ENCODE results near the gene SPCS1.

Gene SPCS1

DNA sequence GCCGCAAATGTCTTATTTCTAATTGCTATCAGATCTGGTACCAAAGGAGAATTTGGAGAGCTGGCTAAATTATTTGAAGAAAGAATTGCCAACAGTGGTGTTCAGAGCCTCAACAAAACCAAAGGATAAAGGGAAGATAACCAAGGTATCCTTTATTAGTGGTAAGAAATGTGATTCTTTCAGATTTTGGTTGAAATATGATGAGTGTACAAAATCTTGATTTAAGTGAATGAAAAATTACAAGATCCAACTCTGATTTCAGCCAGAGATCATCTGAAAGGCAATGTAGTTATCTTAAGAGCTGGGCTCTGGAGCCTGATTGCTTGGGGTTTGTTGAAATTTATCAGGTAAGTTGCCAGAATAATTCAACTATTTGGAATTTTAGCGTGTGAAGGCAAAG is 15.3 kb upstream of the SPCS1 start:
- TF ChIP-seq ZC3H10 (CRISPR knock-in tag; IDR thresholded peaks at IDR 0.05) (no peak), ESRRG (CRISPR knock-in tag; IDR thresholded peaks at IDR 0.05) (no peak), PPARA (CRISPR knock-in tag; IDR thresholded peaks at IDR 0.05; ENCODE audit: borderline replicate concordance) (no peak), ZFP3 (CRISPR knock-in tag; IDR thresholded peaks at IDR 0.05) (no peak), TOX (CRISPR knock-in tag; IDR thresholded peaks at IDR 0.05; ENCODE audit: borderline replicate concordance) (no peak), SNAI2 (CRISPR knock-in tag; IDR thresholded peaks at IDR 0.05) (no peak), ISL1 (CRISPR knock-in tag; IDR thresholded peaks at IDR 0.05) (no peak), OSR1 (CRISPR knock-in tag; IDR thresholded peaks at IDR 0.05) (no peak), ZNF565 (CRISPR knock-in tag; conservative IDR thresholded peaks at IDR 0.05; ENCODE audit: low read depth) (no peak), RARB (CRISPR knock-in tag; IDR thresholded peaks at IDR 0.05) (no peak), ZNF8 (CRISPR knock-in tag; IDR thresholded peaks at IDR 0.05) (no peak), ZFP30 (CRISPR knock-in tag; IDR thresholded peaks at IDR 0.05) (no peak), BACH2 (CRISPR knock-in tag; IDR thresholded peaks at IDR 0.05; ENCODE audit: borderline replicate concordance) (no peak)
- TF ChIP-seq, protein P1, sequence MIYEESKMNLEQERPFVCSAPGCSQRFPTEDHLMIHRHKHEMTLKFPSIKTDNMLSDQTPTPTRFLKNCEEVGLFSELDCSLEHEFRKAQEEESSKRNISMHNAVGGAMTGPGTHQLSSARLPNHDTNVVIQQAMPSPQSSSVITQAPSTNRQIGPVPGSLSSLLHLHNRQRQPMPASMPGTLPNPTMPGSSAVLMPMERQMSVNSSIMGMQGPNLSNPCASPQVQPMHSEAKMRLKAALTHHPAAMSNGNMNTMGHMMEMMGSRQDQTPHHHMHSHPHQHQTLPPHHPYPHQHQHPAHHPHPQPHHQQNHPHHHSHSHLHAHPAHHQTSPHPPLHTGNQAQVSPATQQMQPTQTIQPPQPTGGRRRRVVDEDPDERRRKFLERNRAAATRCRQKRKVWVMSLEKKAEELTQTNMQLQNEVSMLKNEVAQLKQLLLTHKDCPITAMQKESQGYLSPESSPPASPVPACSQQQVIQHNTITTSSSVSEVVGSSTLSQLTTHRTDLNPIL (CRISPR knock-in tag; IDR thresholded peaks at IDR 0.05; ENCODE audit: low read depth) = no peak
- TF ChIP-seq, protein P2, sequence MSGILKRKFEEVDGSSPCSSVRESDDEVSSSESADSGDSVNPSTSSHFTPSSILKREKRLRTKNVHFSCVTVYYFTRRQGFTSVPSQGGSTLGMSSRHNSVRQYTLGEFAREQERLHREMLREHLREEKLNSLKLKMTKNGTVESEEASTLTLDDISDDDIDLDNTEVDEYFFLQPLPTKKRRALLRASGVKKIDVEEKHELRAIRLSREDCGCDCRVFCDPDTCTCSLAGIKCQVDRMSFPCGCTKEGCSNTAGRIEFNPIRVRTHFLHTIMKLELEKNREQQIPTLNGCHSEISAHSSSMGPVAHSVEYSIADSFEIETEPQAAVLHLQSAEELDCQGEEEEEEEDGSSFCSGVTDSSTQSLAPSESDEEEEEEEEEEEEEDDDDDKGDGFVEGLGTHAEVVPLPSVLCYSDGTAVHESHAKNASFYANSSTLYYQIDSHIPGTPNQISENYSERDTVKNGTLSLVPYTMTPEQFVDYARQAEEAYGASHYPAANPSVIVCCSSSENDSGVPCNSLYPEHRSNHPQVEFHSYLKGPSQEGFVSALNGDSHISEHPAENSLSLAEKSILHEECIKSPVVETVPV (CRISPR knock-in tag; IDR thresholded peaks at IDR 0.05) = no peak
- TF ChIP-seq, protein P3, sequence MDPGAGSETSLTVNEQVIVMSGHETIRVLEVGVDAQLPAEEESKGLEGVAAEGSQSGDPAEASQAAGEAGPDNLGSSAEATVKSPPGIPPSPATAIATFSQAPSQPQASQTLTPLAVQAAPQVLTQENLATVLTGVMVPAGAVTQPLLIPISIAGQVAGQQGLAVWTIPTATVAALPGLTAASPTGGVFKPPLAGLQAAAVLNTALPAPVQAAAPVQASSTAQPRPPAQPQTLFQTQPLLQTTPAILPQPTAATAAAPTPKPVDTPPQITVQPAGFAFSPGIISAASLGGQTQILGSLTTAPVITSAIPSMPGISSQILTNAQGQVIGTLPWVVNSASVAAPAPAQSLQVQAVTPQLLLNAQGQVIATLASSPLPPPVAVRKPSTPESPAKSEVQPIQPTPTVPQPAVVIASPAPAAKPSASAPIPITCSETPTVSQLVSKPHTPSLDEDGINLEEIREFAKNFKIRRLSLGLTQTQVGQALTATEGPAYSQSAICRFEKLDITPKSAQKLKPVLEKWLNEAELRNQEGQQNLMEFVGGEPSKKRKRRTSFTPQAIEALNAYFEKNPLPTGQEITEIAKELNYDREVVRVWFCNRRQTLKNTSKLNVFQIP (CRISPR knock-in tag; IDR thresholded peaks at IDR 0.05; ENCODE audit: borderline replicate concordance, low read depth) = no peak
- TF ChIP-seq, protein P4, sequence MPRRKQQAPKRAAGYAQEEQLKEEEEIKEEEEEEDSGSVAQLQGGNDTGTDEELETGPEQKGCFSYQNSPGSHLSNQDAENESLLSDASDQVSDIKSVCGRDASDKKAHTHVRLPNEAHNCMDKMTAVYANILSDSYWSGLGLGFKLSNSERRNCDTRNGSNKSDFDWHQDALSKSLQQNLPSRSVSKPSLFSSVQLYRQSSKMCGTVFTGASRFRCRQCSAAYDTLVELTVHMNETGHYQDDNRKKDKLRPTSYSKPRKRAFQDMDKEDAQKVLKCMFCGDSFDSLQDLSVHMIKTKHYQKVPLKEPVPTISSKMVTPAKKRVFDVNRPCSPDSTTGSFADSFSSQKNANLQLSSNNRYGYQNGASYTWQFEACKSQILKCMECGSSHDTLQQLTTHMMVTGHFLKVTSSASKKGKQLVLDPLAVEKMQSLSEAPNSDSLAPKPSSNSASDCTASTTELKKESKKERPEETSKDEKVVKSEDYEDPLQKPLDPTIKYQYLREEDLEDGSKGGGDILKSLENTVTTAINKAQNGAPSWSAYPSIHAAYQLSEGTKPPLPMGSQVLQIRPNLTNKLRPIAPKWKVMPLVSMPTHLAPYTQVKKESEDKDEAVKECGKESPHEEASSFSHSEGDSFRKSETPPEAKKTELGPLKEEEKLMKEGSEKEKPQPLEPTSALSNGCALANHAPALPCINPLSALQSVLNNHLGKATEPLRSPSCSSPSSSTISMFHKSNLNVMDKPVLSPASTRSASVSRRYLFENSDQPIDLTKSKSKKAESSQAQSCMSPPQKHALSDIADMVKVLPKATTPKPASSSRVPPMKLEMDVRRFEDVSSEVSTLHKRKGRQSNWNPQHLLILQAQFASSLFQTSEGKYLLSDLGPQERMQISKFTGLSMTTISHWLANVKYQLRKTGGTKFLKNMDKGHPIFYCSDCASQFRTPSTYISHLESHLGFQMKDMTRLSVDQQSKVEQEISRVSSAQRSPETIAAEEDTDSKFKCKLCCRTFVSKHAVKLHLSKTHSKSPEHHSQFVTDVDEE (CRISPR knock-in tag; IDR thresholded peaks at IDR 0.05) = no peak
- no peak for ATAC-seq

DNA sequence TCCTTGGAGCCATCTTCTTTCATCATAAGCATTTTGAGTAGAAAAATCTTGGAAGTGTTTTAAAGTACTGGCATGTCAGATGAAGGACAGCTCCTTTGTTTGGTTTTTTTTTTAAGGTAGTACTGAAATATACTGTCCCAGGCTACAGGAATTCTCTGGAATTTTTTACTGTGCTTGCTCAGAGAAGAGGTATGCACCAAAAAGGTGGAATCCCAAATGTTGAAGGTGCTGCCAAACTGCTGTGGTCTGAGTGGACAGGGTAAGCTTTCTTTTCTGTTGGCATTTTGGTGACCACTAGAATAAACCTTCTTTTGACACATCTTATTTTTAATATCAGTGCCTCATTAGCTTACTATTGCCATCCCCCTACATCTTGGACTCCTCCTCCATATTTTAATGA is 12.8 kb upstream of the SPCS1 start:
- no peak; the same call in 2 of the 3 replicates for ATAC-seq
- no peak for TF ChIP-seq ESRRG (CRISPR knock-in tag; IDR thresholded peaks at IDR 0.05)
- TF ChIP-seq ZFP3 (CRISPR knock-in tag; IDR thresholded peaks at IDR 0.05) = no peak
- TF ChIP-seq, protein P3 (CRISPR knock-in tag; IDR thresholded peaks at IDR 0.05; ENCODE audit: borderline replicate concordance, low read depth) = no peak
- no peak for TF ChIP-seq ZFP30 (CRISPR knock-in tag; IDR thresholded peaks at IDR 0.05)
- TF ChIP-seq CSDC2 (CRISPR knock-in tag; IDR thresholded peaks at IDR 0.05) = no peak
- TF ChIP-seq GLIS3 (CRISPR knock-in tag; IDR thresholded peaks at IDR 0.05) = no peak
- TF ChIP-seq ARNTL (CRISPR knock-in tag; IDR thresholded peaks at IDR 0.05; ENCODE audit: borderline replicate concordance, low read depth) = no peak
- TF ChIP-seq ZC3H10 (CRISPR knock-in tag; IDR thresholded peaks at IDR 0.05) = no peak
- TF ChIP-seq PPARA (CRISPR knock-in tag; IDR thresholded peaks at IDR 0.05; ENCODE audit: borderline replicate concordance) = no peak

DNA sequence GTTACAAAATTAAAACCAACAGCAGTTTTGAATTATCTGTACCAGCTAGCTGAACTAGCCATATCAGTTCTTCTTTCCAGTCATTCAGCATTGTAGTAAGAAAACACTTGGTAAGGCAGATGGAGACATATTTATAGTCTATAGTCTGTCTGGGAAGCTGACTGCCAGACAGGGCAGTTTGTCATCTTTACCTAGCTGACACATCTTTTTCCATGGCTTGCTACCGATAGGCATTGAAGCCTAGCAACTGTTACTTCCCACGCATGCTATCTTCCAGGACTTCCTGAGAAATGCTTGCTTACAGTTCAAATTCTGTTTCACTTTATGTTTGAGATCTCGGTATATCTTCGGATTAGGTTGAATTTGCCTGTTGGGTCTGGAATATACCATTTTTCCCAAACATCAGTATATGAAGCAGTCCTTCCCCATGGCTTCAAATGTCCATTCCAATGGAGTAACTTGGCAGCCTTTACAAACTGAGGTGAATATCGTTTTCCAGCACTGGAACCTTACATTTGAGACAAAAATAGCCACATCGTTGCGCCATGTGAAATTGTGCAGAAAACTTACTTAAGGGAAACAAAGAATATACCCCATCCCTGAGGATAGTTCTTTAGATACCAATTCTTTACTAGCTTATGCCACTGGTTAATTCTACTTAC is 11.2 kb upstream of the SPCS1 start:
- no peak for ATAC-seq
- no peak for TF ChIP-seq ARNTL (CRISPR knock-in tag; IDR thresholded peaks at IDR 0.05; ENCODE audit: borderline replicate concordance, low read depth)
- no peak for TF ChIP-seq RARB (CRISPR knock-in tag; IDR thresholded peaks at IDR 0.05)
- TF ChIP-seq, protein P5, sequence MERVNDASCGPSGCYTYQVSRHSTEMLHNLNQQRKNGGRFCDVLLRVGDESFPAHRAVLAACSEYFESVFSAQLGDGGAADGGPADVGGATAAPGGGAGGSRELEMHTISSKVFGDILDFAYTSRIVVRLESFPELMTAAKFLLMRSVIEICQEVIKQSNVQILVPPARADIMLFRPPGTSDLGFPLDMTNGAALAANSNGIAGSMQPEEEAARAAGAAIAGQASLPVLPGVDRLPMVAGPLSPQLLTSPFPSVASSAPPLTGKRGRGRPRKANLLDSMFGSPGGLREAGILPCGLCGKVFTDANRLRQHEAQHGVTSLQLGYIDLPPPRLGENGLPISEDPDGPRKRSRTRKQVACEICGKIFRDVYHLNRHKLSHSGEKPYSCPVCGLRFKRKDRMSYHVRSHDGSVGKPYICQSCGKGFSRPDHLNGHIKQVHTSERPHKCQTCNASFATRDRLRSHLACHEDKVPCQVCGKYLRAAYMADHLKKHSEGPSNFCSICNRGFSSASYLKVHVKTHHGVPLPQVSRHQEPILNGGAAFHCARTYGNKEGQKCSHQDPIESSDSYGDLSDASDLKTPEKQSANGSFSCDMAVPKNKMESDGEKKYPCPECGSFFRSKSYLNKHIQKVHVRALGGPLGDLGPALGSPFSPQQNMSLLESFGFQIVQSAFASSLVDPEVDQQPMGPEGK (CRISPR knock-in tag; IDR thresholded peaks at IDR 0.05; ENCODE audit: borderline replicate concordance) = no peak
- no peak for TF ChIP-seq ZNF565 (CRISPR knock-in tag; conservative IDR thresholded peaks at IDR 0.05; ENCODE audit: low read depth)
- TF ChIP-seq SNAI2 (CRISPR knock-in tag; IDR thresholded peaks at IDR 0.05) = no peak
- TF ChIP-seq ZC3H10 (CRISPR knock-in tag; IDR thresholded peaks at IDR 0.05) = no peak
- TF ChIP-seq ESRRG (CRISPR knock-in tag; IDR thresholded peaks at IDR 0.05) = no peak
- TF ChIP-seq ISL1 (CRISPR knock-in tag; IDR thresholded peaks at IDR 0.05) = no peak
- no peak for TF ChIP-seq ZFP30 (CRISPR knock-in tag; IDR thresholded peaks at IDR 0.05)
- TF ChIP-seq, protein P3 (CRISPR knock-in tag; IDR thresholded peaks at IDR 0.05; ENCODE audit: borderline replicate concordance, low read depth) = no peak
- TF ChIP-seq TCF4 (CRISPR knock-in tag; IDR thresholded peaks at IDR 0.05; ENCODE audit: borderline replicate concordance) = no peak
- no peak for TF ChIP-seq ZFP3 (CRISPR knock-in tag; IDR thresholded peaks at IDR 0.05)
- no peak for TF ChIP-seq BACH2 (CRISPR knock-in tag; IDR thresholded peaks at IDR 0.05; ENCODE audit: borderline replicate concordance)
- TF ChIP-seq TOX (CRISPR knock-in tag; IDR thresholded peaks at IDR 0.05; ENCODE audit: borderline replicate concordance) = no peak
- no peak for TF ChIP-seq ZNF70 (CRISPR knock-in tag; IDR thresholded peaks at IDR 0.05)
